ENCODE data around the gene PPIL6.

Gene PPIL6

DNA sequence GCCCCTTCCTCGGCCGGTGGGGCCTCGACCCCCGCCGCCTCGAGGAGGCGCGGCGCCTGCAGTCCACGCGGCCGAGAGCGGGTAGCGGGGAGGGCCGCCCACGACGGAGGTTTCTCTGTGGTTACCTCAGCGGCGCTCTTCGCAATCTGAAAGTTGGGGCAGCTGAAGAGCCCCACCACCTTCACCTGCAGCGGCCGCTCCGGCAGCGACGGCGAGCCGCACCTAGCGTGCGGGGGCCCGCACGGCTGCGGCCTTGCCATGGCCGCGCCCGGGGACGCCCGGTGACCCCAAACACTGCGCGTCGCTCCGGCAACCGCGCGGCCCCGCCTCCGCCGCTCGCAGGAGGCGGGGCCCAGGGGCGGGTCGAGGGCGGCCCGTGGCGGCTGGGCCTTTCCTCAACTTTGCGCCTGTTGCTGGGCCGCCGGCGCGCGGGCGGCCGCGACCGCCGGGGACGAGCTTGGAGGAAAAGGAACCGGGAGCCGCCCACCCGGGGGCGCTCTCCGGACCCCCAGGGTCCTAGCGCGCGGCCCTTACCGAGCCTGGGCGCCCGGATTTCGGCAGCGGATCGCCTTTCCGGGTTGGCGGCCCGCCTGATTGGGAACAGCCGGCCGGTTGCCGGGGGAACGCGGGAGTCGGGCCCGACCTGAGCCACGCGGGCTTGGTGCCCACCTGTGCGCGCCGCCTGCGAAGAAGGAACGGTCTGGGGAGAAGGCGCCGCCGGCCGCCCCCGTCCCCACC lies at the start of gene PPIL6, which contains the start of gene SMPD2:
Gene PPIL6, minus strand, starts transcription at position 298 of the 738 bp plus-strand sequence. Its CDS starts 38 bp downstream, at position 260.
Gene SMPD2, plus strand, starts transcription at position 394 of the 738 bp plus-strand sequence. CDS start 398 bp downstream, outside the sequence.
- DNase-seq (ENCODE audit: extremely low read depth in 1 of 2, low read depth in 1 of 2) = peak; percentile 51 to 67

- DNase-seq (ENCODE audit: extremely low read depth in 1 of 2, low read depth in 1 of 2) = no peak
Measured at GRCh38 chr6:109488001-109488400, 47.6 kb upstream of the PPIL6 start.

DNA sequence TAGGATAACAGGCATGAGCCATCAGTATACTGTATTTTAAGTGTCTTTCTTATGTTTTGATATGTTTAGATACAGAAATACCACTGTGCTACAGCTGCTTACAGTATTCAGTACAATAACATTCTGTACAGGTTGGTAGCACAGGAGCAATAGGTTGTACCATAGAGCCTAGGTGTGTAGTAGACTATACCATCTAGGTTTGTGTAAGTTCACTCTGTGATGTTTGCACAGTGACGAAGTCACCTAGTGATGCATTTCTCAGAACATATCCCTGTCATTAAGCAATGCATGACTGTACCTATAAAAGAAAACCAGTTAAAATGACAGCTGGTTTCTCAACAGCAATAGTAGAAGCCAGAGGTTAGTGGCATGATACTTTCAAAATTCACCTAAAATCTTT lies 45.6 kb upstream of the PPIL6 start:
- DNase-seq (ENCODE audit: extremely low read depth in 1 of 2, low read depth in 1 of 2) = no peak

DNA sequence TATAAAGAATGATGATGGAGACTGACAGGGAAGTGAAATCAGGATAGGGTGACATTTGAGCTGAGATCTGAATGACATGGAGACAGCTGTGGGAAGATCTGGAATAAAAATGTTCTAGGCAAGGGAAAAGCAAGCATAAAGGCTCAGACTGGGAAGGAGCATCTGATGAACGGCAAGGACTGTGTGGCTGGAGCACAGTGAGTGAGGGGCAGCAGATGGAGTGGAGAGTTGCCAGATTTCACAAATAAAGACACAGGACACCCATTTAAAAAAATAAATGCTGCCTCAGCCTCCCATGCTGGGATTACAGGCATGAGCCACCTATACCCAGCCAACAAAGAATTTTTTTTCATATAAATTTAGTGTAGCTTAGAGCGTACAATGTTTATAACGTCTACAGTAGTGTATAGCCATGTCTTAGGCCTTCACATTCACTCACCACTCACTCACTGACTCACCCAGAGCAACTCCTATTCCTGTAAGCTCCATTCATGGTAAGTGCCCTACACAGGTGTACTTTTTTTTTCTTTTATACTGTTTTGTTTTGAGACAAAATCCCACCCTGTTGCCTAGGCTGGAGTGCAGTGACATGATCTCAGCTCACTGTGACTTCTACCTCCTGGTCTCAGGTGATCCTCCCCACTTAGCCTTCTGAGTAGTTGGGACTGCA lies 45.0 kb upstream of the PPIL6 start:
- no peak for DNase-seq (ENCODE audit: extremely low read depth in 1 of 2, low read depth in 1 of 2)

GRCh38 chr6:109484122-109484521 lies 43.7 kb upstream of the PPIL6 start:
- DNase-seq (ENCODE audit: extremely low read depth in 1 of 2, low read depth in 1 of 2) = no peak

DNA sequence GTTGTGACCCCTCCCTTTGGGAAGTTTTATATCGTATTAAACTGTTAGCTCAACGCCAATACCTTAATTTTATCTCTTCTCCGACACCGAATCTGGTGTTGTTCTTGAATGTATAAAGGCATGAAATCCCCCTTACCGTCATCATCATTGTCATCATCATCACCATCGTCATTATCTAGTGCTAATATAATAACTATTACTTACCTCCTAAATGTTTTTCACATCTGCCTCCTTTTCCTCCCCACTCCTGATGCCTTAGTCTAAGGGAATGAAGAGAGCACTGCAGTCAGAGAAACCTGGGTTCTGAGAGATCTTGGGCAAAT lies 43.3 kb upstream of the PPIL6 start:
- no peak for DNase-seq (ENCODE audit: extremely low read depth in 1 of 2, low read depth in 1 of 2)

GRCh38 chr6:109482905-109483734 lies 42.7 kb upstream of the PPIL6 start, which contains the start of gene ZBTB24:
TSS of gene ZBTB24 (minus strand) at chr6:109483219. CDS start at chr6:109482026, 1,193 bp downstream.
- peak; percentile 79 to 82 for DNase-seq (ENCODE audit: extremely low read depth in 1 of 2, low read depth in 1 of 2)

- no peak for DNase-seq (ENCODE audit: extremely low read depth in 1 of 2, low read depth in 1 of 2)
Measured at GRCh38 chr6:109480993-109481480, 40.6 kb upstream of the PPIL6 start.

- no peak for DNase-seq (ENCODE audit: extremely low read depth in 1 of 2, low read depth in 1 of 2)
Measured at GRCh38 chr6:109478841-109479624, 38.6 kb upstream of the PPIL6 start.

DNA sequence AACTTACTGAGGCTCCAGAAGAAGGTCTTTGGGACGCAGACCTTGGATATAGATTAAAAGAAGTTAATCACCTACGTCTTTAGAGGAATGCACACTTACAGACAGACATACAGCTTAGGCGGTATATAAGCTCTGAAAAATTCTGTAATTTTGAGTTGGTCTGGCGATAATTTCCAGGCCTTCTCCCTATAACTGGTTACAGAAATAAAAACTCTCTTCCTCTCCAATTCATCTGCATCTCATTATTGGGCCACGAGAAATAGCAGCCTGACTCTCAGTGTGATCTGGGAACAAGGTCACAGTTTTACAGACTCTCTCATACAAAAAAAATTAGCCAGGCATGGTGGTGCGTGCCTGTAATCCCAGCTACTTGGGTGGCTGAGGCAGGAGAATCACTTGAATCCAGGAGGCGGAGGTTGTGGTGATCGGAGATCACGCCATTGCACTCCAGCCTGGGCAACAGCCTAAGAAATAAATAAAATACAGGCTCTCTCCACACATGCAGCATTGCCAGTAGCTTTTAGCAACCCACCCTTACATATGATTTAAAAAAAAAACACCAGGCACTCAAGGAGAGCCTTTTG lies 37.9 kb upstream of the PPIL6 start:
- DNase-seq (ENCODE audit: extremely low read depth in 1 of 2, low read depth in 1 of 2) = no peak

DNA sequence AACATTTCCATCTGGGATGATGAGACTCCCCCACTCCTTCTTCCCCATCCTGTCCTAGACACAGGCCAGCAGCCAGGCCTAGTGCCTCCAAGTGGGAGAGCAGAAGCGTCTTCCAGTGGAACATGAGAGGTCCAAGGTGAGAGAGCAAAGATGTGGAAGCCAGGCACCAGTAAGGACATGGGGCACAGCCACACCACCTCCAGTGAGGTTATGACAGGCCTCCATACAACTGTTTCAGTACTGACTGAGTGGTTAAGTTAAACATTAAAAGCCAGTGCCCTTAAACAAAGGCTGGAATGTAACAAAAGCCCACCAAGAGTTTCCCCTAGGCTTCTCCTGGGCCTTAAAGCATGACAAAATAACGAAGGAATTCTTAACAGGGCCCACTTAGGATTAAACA lies 37.3 kb upstream of the PPIL6 start:
- no peak for DNase-seq (ENCODE audit: extremely low read depth in 1 of 2, low read depth in 1 of 2)

- DNase-seq (ENCODE audit: extremely low read depth in 1 of 2, low read depth in 1 of 2) = no peak
Measured at GRCh38 chr6:109477184-109477583, 36.8 kb upstream of the PPIL6 start.

GRCh38 chr6:109475625-109476024 lies 35.2 kb upstream of the PPIL6 start:
- no peak for DNase-seq (ENCODE audit: extremely low read depth in 1 of 2, low read depth in 1 of 2)

- DNase-seq (ENCODE audit: extremely low read depth in 1 of 2, low read depth in 1 of 2) = no peak
Measured at GRCh38 chr6:109474995-109475394, 34.6 kb upstream of the PPIL6 start.

DNA sequence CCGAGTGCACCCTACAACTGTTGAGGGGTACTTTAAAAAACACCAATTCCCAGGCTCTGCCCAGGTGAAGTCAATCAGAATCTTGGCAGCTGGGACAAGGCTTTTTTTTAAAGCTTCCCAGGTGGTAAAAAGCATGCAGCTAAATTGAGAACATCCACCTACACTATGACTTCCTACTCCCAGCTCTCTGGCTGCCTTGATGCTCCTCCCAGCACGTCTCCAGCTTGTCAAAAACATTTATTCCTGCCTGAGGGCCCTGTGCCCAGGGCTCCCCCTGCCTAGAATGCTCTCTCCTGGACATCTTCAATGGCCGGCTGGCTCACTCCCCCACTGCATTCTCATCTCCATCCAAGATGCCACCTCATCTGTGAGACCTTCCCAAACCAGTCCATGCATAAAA lies 32.7 kb upstream of the PPIL6 start:
- no peak for DNase-seq (ENCODE audit: extremely low read depth in 1 of 2, low read depth in 1 of 2)

DNA sequence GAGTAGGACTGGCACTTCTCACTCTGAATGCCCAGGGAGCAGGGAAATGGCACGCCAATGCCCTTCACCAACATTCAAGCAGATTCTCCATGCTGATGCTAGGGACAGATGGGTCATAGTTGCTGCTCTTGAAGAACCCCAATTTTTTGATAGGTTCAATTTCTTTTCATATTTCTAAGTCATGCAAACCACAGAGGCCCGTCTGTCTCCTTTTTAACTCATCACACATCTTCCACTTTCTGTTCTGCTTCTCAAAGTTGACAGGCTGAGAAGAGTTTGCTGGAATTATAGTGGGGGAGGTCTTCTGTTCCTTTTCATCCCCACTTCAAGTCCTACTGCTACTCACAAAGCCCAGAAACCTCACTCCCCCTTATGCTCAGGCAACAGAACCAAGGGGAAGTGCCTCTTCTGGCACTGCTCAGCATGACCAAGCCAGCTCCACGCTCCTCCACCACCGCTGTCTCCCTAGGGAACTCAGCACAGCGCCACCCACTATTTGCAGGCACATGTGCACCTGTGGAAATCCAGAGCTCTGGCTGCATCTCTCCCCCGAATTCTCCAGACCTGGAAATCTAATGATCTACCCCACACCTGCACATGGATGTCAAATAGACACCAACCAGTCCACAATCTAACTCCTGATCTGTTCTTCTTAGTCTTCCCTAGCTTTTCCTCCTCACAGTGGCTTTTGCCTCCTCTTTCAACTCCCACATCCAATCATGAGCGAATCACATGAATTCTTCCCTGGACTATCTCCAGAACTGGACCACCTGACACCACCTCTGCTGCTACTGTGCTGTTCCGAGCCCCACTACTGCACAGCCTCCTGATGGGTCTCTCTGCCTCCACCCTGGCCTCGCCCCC lies 31.9 kb upstream of the PPIL6 start:
- no peak for DNase-seq (ENCODE audit: extremely low read depth in 1 of 2, low read depth in 1 of 2)

DNA sequence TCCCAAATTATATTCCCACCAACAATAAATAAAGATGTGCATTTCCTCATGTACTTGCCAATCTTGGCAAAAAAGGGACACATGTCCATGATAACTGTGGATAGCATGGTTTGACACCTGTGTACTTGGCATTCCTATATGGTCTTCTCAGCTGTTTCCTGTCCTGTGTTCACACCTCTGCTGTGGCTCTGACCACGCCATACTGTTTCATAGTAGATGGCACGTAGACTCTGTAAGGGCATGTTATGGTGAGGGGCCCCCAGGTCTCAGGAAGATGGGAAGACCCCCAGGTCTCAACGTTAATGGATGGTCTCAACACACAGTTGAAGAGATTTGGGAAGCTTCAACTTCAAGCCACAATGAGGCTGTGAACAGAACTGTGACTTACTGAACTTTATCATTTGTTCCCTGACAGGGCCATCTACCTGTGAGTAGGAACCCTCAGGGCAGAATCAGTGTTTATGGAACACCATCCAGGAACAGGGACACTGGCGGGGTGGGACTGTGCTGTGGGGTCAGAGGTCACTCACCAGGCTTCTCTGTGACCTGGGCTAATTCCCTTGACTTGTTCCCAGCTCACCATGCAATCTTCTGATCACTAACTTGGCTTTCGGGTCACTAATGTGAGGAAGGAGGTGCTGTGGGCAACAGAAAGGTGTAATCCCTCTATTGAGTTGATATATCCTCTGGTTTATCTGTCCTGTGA lies 30.8 kb upstream of the PPIL6 start:
- no peak for DNase-seq (ENCODE audit: extremely low read depth in 1 of 2, low read depth in 1 of 2)

DNA sequence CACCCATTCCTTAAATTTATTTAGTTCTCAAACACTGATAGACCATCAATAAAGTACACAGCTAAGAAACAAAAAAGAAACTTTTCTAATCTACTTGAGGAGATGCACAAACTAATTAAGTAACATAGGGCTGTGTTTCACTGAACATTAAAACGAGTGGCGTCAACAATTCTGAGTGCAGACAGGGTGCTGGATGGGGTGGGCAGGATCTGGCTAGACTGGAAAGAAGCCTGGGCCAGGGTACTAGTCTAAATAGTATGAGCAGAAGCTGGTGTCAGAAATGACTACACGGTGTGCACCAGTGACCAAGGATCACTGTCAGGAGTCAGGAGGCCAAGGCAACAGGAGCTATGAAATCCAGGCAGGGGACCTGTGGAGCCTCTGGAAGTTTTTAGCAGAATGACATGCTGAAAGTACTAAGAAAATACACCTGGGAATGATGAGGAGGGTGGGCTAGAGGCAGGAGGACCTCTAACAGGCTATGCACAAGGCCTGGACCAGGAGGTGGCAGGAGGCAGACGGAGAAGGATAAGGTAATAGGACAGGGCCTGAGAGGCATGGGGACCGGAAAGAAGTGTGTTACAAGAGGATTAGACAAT lies 29.3 kb upstream of the PPIL6 start:
- DNase-seq (ENCODE audit: extremely low read depth in 1 of 2, low read depth in 1 of 2) = no peak
